IMR-90 (cell line): ENCODE results near the gene RALGAPB. TPM values are rescaled to one million over a fixed set of nuclear protein-coding genes. Genes with fewer than 3 reads are reported as not detected.

ENCODE experiments used
- ATAC-seq: fragments of 200-7000 bp; cut with Tn5 transposase; 2 replicates; pipeline ENCODE4 v1.9.1; 2020; ENCODE audit warnings: low read depth, mild to moderate bottlenecking, moderate library complexity
- BruUV-seq: library from RNA; stranded (reverse); fragments of 400-500 nt; replicated peaks from 2 replicates; lab custom pipeline; 2021; lab: Mats Ljungman, UMichigan
- CTCF ChIA-PET: fragments of 300-600 bp; formaldehyde crosslinking; extraction: SDS; loops from one replicate; lab custom pipeline; 2021; ENCODE audit warnings: antibody characterized with exemption; lab: Yijun Ruan, JAX
- POLR2A ChIA-PET: fragments of 300-600 bp; sonication (Branson Sonifier 250); formaldehyde crosslinking; loops from one replicate; lab custom pipeline; 2022; ENCODE audit warnings: antibody characterized with exemption; ENCODE audit not compliant: unreplicated experiment; lab: Charles Lee
- DNase-seq: peaks from one replicate; pipeline ENCODE4 v3.0.0; 2013
- H2AFZ ChIP-seq: replicated peaks from 2 replicates; pipeline ENCODE3; 2013; ENCODE audit warnings: low read length, mild to moderate bottlenecking; ENCODE audit not compliant: poor library complexity
- H2AK5ac ChIP-seq: 2 replicates; pipeline ENCODE4 v1.6.1; 2013; ENCODE audit warnings: low read depth, low read length, inconsistent platforms
- H2AK9ac ChIP-seq: replicated peaks from 2 replicates; pipeline ENCODE3; 2013; ENCODE audit warnings: mild to moderate bottlenecking, low read depth, low read length, moderate library complexity; ENCODE audit not compliant: poor library complexity
- H2BK120ac ChIP-seq: 2 replicates; pipeline ENCODE4 v1.6.1; 2013; ENCODE audit warnings: low read depth, low read length, inconsistent platforms
- H2BK15ac ChIP-seq: 3 replicates; pipeline ENCODE4 v1.6.1; 2013; ENCODE audit warnings: low read depth, low read length, inconsistent platforms
- H2BK20ac ChIP-seq: 2 replicates; pipeline ENCODE4 v1.6.1; 2013; ENCODE audit warnings: low read depth, mild to moderate bottlenecking, inconsistent platforms, low read length, moderate library complexity
- H2BK5ac ChIP-seq: 2 replicates; pipeline ENCODE4 v1.6.1; 2013; ENCODE audit warnings: mild to moderate bottlenecking, low read depth, low read length, inconsistent platforms; ENCODE audit not compliant: poor library complexity, severe bottlenecking
- H3K14ac ChIP-seq: replicated peaks from 2 replicates; pipeline ENCODE4 v1.6.1; 2013; ENCODE audit warnings: low read depth, low read length, inconsistent platforms
- H3K18ac ChIP-seq: 2 replicates; pipeline ENCODE4 v1.6.1; 2013; ENCODE audit warnings: low read depth, low read length, control low read depth
- H3K23ac ChIP-seq: 2 replicates; pipeline ENCODE4 v1.6.1; 2013; ENCODE audit warnings: low read depth, low read length, inconsistent platforms
- H3K27ac ChIP-seq: 2 replicates; pipeline ENCODE4 v1.5.1; 2013; ENCODE audit warnings: mild to moderate bottlenecking, control low read depth, low read length; ENCODE audit not compliant: insufficient read depth
- H3K27me3 ChIP-seq: 2 replicates; pipeline ENCODE4 v1.6.1; 2013; ENCODE audit warnings: low read length; ENCODE audit not compliant: control insufficient read depth, insufficient read depth
- H3K36me3 ChIP-seq: 2 replicates; pipeline ENCODE4 v1.6.1; 2013; ENCODE audit warnings: low read length, mixed read lengths; ENCODE audit not compliant: control insufficient read depth, insufficient read depth
- H3K4ac ChIP-seq: 2 replicates; pipeline ENCODE4 v1.6.1; 2013; ENCODE audit warnings: low read depth, low read length, inconsistent platforms
- H3K4me1 ChIP-seq: 2 replicates; pipeline ENCODE4 v1.6.1; 2013; ENCODE audit warnings: low read length, mixed read lengths; ENCODE audit not compliant: control insufficient read depth, insufficient read depth
- H3K4me2 ChIP-seq: 2 replicates; pipeline ENCODE4 v1.6.1; 2013; ENCODE audit warnings: low read depth, mild to moderate bottlenecking, control low read depth, low read length, moderate library complexity
- H3K4me3 ChIP-seq: 2 replicates; pipeline ENCODE4 v1.5.1; 2013; ENCODE audit warnings: low read depth, mild to moderate bottlenecking, control low read depth, low read length, moderate library complexity; ENCODE audit not compliant: insufficient read depth
- H3K56ac ChIP-seq: 2 replicates; pipeline ENCODE4 v1.6.1; 2013; ENCODE audit warnings: low read length, inconsistent platforms; ENCODE audit not compliant: insufficient read depth; ENCODE audit errors: extremely low read depth
- H3K79me1 ChIP-seq, 2 experiments: 2 replicates each; pipeline ENCODE4 v1.6.1; 2013; ENCODE audit warnings: low read length in 2 of 2, inconsistent platforms in 1 of 2, low read depth in 1 of 2
- H3K9ac ChIP-seq: 2 replicates; pipeline ENCODE4 v1.6.1; 2013; ENCODE audit warnings: low read depth, low read length, control low read depth
- H3K9me1 ChIP-seq: 2 replicates; pipeline ENCODE4 v1.6.1; 2013; ENCODE audit warnings: low read length, inconsistent platforms; ENCODE audit not compliant: insufficient read depth
- H3K9me3 ChIP-seq: 2 replicates; pipeline ENCODE4 v1.6.1; 2013; ENCODE audit warnings: low read length; ENCODE audit not compliant: control insufficient read depth, insufficient read depth
- H4K20me1 ChIP-seq: 2 replicates; pipeline ENCODE4 v1.6.1; 2013; ENCODE audit warnings: low read length, inconsistent platforms; ENCODE audit not compliant: insufficient read depth
- H4K5ac ChIP-seq: 2 replicates; pipeline ENCODE4 v1.6.1; 2013; ENCODE audit warnings: mild to moderate bottlenecking, low read depth, low read length, control low read depth
- H4K8ac ChIP-seq, 2 experiments: 2 replicates each; pipeline ENCODE4 v1.6.1; 2013; ENCODE audit warnings: low read depth in 2 of 2, low read length in 2 of 2, control low read depth in 1 of 2, inconsistent platforms in 1 of 2
- H4K91ac ChIP-seq: 2 replicates; pipeline ENCODE4 v1.6.1; 2013; ENCODE audit warnings: low read depth, low read length, inconsistent platforms; ENCODE audit not compliant: insufficient read depth
- MAZ ChIP-seq: IDR thresholded peaks from 2 replicates; pipeline ENCODE4 v1.6.1; 2012; ENCODE audit warnings: low read depth, mild to moderate bottlenecking, low read length, improper control_type of control experiment, moderate library complexity, borderline replicate concordance
- MXI1 ChIP-seq: IDR thresholded peaks from 2 replicates; pipeline ENCODE4 v1.6.1; 2012; ENCODE audit warnings: low read depth, mild to moderate bottlenecking, low read length, moderate library complexity, borderline replicate concordance
- NFE2L2 ChIP-seq: fragments of 150-350 bp; IDR thresholded peaks from 2 replicates; pipeline ENCODE4 v1.6.1; 2016; ENCODE audit warnings: low read depth, mild to moderate bottlenecking, low read length
- WGBS, 2 experiments: methylation state at CpG; one replicate each; pipeline versions ENCODE4 v1.1.5 to v1.1.7; 2013; ENCODE audit warnings: missing lambda C conversion rate in 2 of 2; ENCODE audit not compliant: insufficient read length in 1 of 2; ENCODE audit errors: extremely low coverage in 2 of 2; 5-methylcytosine and 5-hydroxymethylcytosine counted together
- dilution Hi-C: fragments of 300-500 bp; cut with HindIII; formaldehyde crosslinking; loops from one replicate; pipeline ENCODE4 v1.14.3; 2018; ENCODE audit warnings: low sequenced_read_pairs; ENCODE audit not compliant: unreplicated experiment
- in situ Hi-C: fragments of 300-500 bp; cut with MboI; formaldehyde crosslinking; loops from 3 replicates; pipeline ENCODE4 v1.14.3; 2019; ENCODE audit warnings: low sequenced_read_pairs, inconsistent platforms, mixed read lengths
- intact Hi-C: fragments of 100-400 bp; cut with micrococcal nuclease; formaldehyde crosslinking; loops from 2 replicates; pipeline ENCODE4 v1.10.0; 2022
- polyA plus RNA-seq, 3 experiments: library from polyadenylated mRNA; depleted of rRNA; stranded (reverse); fragments of >200 nt; gene quantifications; 2 replicates each; pipeline ENCODE4 v1.2.3, GENCODE V29; 2012; ENCODE audit warnings: low replicate concordance in 1 of 3
- total RNA-seq: library from RNA; depleted of rRNA; stranded (reverse); fragments of >200 nt; gene quantifications from 2 replicates; pipeline ENCODE4 v1.2.3, GENCODE V29; 2012
- TF ChIP-seq, protein P1 (sequence below): conservative IDR thresholded peaks from 2 replicates; pipeline ENCODE4 v1.5.1; 2012; ENCODE audit warnings: mild to moderate bottlenecking, low read depth, low read length, improper control_type of control experiment

The RALGAPB gene
- total and polyA plus RNA-seq, 2 of the 4 experiments (the other 2 are of a cell fraction) = 12.7 to 30.3 TPM

- Histone ChIP-seq H3K23ac (no peak overlapping the region), H3K9me3 (no peaks in the 10 kb centered on the region), H3K9ac (no peak overlapping the region), H2BK5ac (no peak overlapping the region), H4K8ac (no peak overlapping the region), H2BK120ac (no peak overlapping the region), H3K4me2 (no peak overlapping the region), H3K27ac (no peak overlapping the region), H3K36me3 (peaks cover 21% of the 10 kb centered on the region), H3K14ac (no peak overlapping the region), H3K27me3 (no peaks in the 10 kb centered on the region), H2BK15ac (no peak overlapping the region), H3K4me3 (no peak overlapping the region), H2AFZ (no peak overlapping the region), H3K79me1 (peaks cover 6 to 9% of the 10 kb centered on the region in 2 experiments; a peak in 2 of 4 replicates), H4K5ac (no peak overlapping the region), H3K9me1 (peaks cover 3% of the 10 kb centered on the region), H2AK5ac (no peak overlapping the region), H3K4me1 (no peaks in the 10 kb centered on the region), H3K56ac (no peak overlapping the region), H4K20me1 (no peaks in the 10 kb centered on the region), H3K18ac (no peak overlapping the region), H4K91ac (no peak overlapping the region), H2BK20ac (no peak overlapping the region), H3K4ac (no peak overlapping the region), H2AK9ac (no peak overlapping the region)
- BruUV-seq = no TSS peak
- ATAC-seq = no peak
- ChIA-PET POLR2A (no interaction called here), CTCF (no interaction called here)
- intact Hi-C loops (no loop called here), dilution Hi-C loops (no loop called here), in situ Hi-C loops (loop anchor here (10.0 kb wide), 1 partner anchor 56 kb away; the partner anchor contains the start of gene RALGAPB)
- no peak for DNase-seq
- no CpG with 5 or more reads among the region's 1 CpG for WGBS, 2 experiments
- no peak for TF ChIP-seq MXI1
- no peak for TF ChIP-seq NFE2L2
- TF ChIP-seq MAZ = no peak
- TF ChIP-seq, protein P1, sequence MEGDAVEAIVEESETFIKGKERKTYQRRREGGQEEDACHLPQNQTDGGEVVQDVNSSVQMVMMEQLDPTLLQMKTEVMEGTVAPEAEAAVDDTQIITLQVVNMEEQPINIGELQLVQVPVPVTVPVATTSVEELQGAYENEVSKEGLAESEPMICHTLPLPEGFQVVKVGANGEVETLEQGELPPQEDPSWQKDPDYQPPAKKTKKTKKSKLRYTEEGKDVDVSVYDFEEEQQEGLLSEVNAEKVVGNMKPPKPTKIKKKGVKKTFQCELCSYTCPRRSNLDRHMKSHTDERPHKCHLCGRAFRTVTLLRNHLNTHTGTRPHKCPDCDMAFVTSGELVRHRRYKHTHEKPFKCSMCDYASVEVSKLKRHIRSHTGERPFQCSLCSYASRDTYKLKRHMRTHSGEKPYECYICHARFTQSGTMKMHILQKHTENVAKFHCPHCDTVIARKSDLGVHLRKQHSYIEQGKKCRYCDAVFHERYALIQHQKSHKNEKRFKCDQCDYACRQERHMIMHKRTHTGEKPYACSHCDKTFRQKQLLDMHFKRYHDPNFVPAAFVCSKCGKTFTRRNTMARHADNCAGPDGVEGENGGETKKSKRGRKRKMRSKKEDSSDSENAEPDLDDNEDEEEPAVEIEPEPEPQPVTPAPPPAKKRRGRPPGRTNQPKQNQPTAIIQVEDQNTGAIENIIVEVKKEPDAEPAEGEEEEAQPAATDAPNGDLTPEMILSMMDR = no peak
Measured at GRCh38 chr20:38531021-38531420, 58.4 kb downstream of the RALGAPB start.
